GM12801 (cell line): ENCODE results near the gene HGFAC.

Experiments used
- CTCF ChIP-seq: IDR thresholded peaks from one replicate; pipeline ENCODE4 v1.5.1; 2011; ENCODE audit warnings: control low read depth; ENCODE audit not compliant: insufficient read length; ENCODE audit errors: extremely low read depth

HGFAC gene

GRCh38 chr4:3481783-3482393 lies 40.1 kb downstream of the HGFAC start:
- TF ChIP-seq CTCF, result no peak

- no peak for TF ChIP-seq CTCF
Measured at GRCh38 chr4:3482707-3483106, 40.9 kb downstream of the HGFAC start.

GRCh38 chr4:3483471-3483921 lies 41.7 kb downstream of the HGFAC start:
- TF ChIP-seq CTCF, result no peak

- no peak for TF ChIP-seq CTCF
Measured at GRCh38 chr4:3484057-3484973, 42.5 kb downstream of the HGFAC start.

GRCh38 chr4:3485011-3485791 lies 43.4 kb downstream of the HGFAC start:
- no peak for TF ChIP-seq CTCF

GRCh38 chr4:3485886-3486540 lies 44.2 kb downstream of the HGFAC start:
- TF ChIP-seq CTCF, result no peak
